Loucy (cell line): Measurements from ENCODE around the gene CCM2.

ENCODE experiments used
- CTCF ChIP-seq: fragments of 200-600 bp; sonication (generic); conservative IDR thresholded peaks from 2 replicates; pipeline ENCODE4 v1.5.1; 2014; ENCODE audit warnings: mild to moderate bottlenecking, antibody characterized with exemption, low read length
- EZH2phosphoT487 ChIP-seq: fragments of 200-600 bp; IDR thresholded peaks from 2 replicates; pipeline ENCODE4 v1.6.1; 2018; ENCODE audit warnings: antibody characterized with exemption, mild to moderate bottlenecking, moderate library complexity, borderline replicate concordance

- TF ChIP-seq CTCF (no peak), EZH2phosphoT487 (no peak)
Observed at GRCh38 chr7:44978511-44979366, 21.3 kb upstream of the CCM2 start, which contains the start of gene MYO1G.
